Stimulated activated CD4-positive, alpha-beta T cell treated with anti-CD3 and anti-CD28 coated beads, Interleukin-2, amount 100 ng/mL, for 48 hours (primary cell): ENCODE results near the gene STRIT1.
"Not testable (repeated sequence)": the region's sequence is repeated elsewhere in the genome, so short reads cannot be mapped to it uniquely, and the experiment has no call there.

ENCODE experiments used
- DNase-seq, 2 donors: peaks; one replicate each; pipeline ENCODE4 v3.0.0-alpha.2; 2020

STRIT1 gene

GRCh38 chr3:155262855-155263254 lies 30.6 kb downstream of the STRIT1 start:
- DNase-seq, result not testable (repeated sequence)

- DNase-seq, result no peak
These were observed 31.2 kb downstream of the STRIT1 start for GRCh38 chr3:155262295-155262694.

DNA sequence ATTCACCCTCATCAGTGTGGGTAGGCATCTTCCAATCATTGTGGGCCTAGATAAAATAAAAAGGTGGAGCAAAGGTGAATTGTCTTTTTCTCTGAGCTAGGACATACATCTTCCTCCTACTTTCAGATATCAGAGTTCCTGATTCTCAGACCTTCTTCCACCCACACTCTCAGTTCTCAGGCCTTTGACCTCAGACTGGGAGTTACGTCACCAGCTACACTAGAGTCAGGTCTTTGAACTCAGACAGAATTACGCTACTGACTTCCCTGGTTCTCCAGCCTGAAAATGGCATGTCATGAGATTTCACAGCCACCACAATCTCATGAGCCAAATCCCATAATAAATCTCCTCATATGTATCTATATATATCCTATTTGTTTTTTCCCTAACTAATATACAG lies 39.0 kb downstream of the STRIT1 start:
- DNase-seq, result no peak

DNA sequence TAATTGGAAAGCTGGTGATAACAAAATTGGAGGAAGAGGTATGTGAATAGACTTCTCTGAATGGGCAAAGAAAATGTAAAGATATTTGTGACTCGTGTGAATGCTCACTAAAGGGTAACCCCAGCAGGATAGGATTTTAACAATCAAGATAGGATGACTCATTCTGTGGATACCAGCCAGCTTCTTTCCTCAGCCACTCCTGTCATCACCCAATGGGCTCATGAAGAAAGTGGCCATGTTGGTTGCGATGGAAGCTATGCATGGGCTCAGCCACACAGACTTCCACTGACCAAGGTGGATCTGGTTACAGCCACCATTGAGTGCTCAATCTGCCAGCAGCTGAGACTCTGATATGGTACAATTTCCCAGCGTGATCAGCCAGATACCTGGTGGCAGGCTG lies 40.9 kb downstream of the STRIT1 start:
- no peak for DNase-seq

DNA sequence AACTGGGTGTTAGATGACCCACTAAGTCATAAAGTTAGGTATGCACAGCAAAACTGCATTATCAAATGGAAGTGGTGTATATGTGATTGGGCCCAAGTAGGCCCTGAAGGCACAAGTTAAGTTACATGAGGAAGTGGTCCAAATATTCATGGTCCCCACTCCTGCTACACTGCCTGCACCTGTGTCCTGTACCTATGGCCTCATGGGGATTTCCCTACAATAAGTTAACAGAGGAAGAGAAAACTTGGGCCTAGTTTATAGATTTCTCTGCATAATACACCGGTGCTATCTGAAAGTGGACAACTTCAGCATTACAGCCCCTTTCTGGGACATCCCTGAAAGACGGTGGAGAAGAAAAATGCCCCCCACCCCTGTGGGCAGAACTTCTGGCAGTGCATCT lies 41.5 kb downstream of the STRIT1 start:
- DNase-seq, result no peak

- no peak for DNase-seq
These were observed 44.8 kb downstream of the STRIT1 start for GRCh38 chr3:155248531-155249187.

DNA sequence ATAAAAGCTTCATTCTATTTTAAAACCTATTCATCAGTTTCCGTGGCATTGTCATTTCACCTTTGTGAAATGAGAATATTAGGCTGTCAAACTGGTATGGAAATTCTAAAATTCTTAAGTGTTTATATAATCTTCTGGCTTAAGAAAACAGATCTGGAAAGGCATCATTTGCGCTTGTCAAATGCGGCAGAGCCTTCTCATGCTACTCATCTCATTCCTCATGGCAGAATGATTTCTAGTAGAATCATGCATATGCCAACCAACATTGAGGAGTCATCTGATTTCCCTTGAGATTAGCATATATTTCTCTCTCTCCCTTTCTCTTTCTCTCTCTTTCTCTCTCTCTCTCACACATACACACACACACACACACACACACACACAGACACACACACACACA lies 48.8 kb downstream of the STRIT1 start:
- DNase-seq, result no peak

GRCh38 chr3:155244216-155244615 lies 49.3 kb downstream of the STRIT1 start:
- DNase-seq, result no peak

DNA sequence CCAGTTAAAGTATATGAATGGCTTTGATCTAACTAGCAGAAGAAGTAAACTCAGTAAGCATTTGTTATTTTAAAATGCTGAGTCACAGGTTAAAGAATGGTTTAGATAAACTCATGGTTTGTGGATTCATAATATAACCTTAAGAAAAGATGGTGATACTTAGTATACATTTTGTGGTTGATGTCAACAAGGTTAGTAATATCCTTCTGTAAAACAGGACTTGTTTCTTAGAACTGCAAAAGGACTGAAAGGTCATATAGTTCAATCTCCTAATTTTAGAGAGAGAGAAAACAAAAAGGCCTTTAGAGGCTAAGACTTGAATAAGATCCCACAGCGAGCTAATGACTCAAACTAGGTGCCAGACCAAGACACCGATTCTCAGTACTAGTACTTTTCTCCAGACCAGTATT lies 50.0 kb downstream of the STRIT1 start:
- no peak for DNase-seq

GRCh38 chr3:155242342-155242741 lies 51.1 kb downstream of the STRIT1 start:
- DNase-seq, result no peak

- DNase-seq, result no peak
These were observed 51.9 kb downstream of the STRIT1 start for GRCh38 chr3:155241579-155241978.
